HUES48 (cell line): ENCODE data around the gene ZNF697.

Experiments used
- H3K27ac ChIP-seq: one replicate; pipeline ENCODE4 v1.7.0; 2013; ENCODE audit warnings: low read depth, low read length, inconsistent platforms
- H3K27me3 ChIP-seq: 2 replicates; pipeline ENCODE4 v1.6.1; 2013; ENCODE audit warnings: mild to moderate bottlenecking, low read length; ENCODE audit not compliant: control insufficient read depth, insufficient read depth
- H3K36me3 ChIP-seq: 2 replicates; pipeline ENCODE4 v1.6.1; 2013; ENCODE audit warnings: low read length; ENCODE audit not compliant: control insufficient read depth, insufficient read depth
- H3K4me1 ChIP-seq: 2 replicates; pipeline ENCODE4 v1.6.1; 2013; ENCODE audit warnings: mild to moderate bottlenecking, low read length; ENCODE audit not compliant: control insufficient read depth, insufficient read depth
- H3K4me3 ChIP-seq: 2 replicates; pipeline ENCODE4 v1.5.1; 2013; ENCODE audit warnings: mild to moderate bottlenecking, low read depth, low read length
- H3K9ac ChIP-seq: 2 replicates; pipeline ENCODE4 v1.6.1; 2013; ENCODE audit warnings: mild to moderate bottlenecking, low read depth, low read length, moderate library complexity
- H3K9me3 ChIP-seq: 2 replicates; pipeline ENCODE4 v1.6.1; 2013; ENCODE audit warnings: low read length; ENCODE audit not compliant: control insufficient read depth, insufficient read depth

ZNF697 gene

DNA sequence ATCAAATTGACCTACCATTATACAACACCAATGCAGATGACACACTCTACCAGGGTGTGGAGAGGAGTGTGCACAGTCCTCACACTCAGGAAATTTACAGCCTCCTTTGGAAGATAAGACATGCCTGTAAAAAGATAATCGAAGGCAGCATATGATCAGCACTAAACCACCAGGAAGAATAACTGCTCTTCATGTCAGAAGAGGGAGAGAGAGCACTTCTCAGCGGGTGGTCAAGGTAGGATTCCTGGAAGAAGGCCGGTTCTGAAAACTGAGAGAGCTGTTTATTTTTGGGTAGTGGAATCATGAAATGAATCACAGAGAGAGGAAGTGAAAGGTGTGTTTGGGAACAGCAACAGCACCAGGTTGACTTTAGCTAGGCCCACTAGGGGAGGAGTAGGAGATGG lies 14.0 kb upstream of the ZNF697 start:
- Histone ChIP-seq H3K9me3 (no peaks in the 10 kb centered on the region), H3K36me3 (no peaks in the 10 kb centered on the region), H3K27ac (no peak overlapping the region), H3K9ac (no peak overlapping the region), H3K4me1 (peaks cover 29% of the 10 kb centered on the region), H3K4me3 (no peak overlapping the region), H3K27me3 (no peaks in the 10 kb centered on the region)

DNA sequence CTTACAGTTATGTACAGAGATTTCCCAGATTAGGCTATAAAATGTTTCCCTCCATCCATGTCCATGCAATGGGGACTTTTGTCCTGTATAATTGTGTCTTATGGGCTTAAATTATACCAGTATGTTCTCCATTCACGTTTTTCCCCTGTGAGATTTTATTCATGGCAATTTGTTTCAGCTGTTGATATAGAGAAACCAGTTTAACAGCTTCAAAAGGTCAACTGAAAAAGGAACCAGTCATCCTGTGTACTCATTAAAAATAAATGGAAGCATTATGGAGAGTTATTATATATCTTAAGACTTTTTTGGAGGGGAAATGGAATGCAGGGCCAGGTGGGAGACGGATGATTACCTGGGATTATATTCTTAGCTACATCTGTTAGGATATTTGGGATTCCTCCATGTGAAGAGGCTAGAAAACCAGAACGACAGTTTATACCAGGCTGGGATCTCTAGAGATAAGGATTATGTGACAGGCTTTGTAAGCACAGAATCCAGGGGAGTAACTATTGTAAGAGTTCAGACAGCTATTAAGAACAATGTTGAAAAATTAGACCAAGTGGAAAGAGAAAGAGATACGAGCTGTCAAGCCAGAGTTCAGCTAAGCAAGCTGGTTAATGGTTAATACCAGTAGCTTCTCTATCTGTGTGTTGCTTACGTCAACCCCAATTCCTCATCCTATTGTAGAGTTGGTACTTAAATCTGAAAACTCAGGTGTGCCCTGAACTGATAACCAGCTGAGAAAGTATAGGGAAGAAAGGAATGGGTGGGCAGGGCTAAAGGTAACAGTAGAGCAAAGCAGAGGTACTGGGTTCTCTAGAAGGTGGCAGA lies 12.4 kb upstream of the ZNF697 start:
- no peak overlapping the region for H3K4me3 ChIP-seq

DNA sequence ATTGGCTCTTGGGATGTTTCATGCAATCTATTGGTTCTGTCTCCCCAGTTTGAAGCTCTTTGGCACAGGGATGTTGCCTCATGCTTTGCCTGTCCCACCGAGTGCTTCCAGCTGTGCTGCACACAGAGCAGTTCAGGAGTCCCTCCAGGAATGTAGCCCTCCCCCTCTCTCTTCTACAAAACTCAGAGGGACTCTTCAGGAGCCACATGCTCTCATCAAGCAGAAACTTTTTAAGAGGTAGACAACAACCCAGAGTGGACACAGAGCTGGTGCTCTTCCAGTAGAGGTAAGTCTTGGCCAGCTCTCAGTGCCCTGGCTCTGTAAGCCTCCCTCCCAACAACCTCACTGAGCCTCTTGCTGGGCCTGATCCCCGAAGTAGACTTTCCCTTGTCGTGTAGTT lies 11.6 kb upstream of the ZNF697 start:
- H3K9ac ChIP-seq = no peak overlapping the region
- H3K4me3 ChIP-seq = no peak overlapping the region
- H3K36me3 ChIP-seq = no peaks in the 10 kb centered on the region
- no peaks in the 10 kb centered on the region for H3K27me3 ChIP-seq
- H3K27ac ChIP-seq = no peak overlapping the region
- H3K9me3 ChIP-seq = no peaks in the 10 kb centered on the region
- peaks cover 42% of the 10 kb centered on the region for H3K4me1 ChIP-seq

More for the DNA sequence above, 12.4 kb upstream of the ZNF697 start:
- Histone ChIP-seq H3K27me3 (no peaks in the 10 kb centered on the region), H3K4me1 (peaks cover 37% of the 10 kb centered on the region), H3K36me3 (no peaks in the 10 kb centered on the region), H3K9me3 (no peaks in the 10 kb centered on the region), H3K9ac (no peak overlapping the region), H3K27ac (no peak overlapping the region)

DNA sequence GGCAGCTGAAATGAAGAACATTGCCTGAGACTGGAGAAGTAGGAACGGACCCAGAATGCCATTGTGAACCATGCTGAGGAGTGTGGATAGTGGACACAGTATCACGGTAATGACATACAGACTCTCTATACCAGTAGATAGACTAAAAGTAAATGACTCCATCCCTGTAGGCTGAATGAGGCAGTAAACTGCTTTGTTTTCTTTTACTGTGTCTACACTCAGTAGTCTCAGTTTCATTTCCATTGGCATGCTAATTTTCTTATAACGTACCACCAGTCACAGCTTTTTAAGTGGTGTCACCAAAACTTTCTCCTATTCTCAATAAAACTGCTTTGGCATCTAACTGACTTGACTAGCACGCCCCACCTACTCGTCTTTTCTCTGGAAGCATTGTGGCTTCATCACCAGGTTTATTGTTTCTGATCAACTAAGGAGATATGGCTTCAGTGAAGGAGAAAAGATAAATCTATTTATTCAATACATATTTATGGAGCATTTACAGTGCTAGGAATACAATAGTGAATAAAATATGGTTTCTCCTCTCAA lies 8.4 kb upstream of the ZNF697 start:
- H3K27ac ChIP-seq = no peak overlapping the region

DNA sequence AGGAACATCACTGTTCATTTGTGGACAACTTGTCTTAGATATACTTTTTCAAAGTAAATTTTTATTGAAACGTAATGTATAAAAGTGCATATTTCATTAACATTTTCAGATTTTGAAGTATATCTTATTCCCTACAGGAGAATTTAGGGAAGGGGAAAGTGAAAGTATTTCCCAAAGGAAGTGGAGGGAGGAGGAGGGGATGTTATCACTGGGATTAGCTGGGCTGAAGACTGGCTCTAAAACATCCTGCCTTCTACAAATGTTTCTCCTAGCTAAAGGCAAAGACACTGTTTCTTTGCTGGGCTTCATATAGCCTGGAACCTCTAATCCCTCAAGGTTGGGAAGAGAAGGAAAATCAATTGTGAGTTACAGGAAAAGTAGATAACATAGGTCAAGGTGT lies 7.1 kb upstream of the ZNF697 start:
- H3K9ac ChIP-seq = no peak overlapping the region
- H3K36me3 ChIP-seq = no peaks in the 10 kb centered on the region
- H3K9me3 ChIP-seq = no peaks in the 10 kb centered on the region
- H3K4me1 ChIP-seq = peaks cover 34% of the 10 kb centered on the region
- H3K27me3 ChIP-seq = peaks cover 6% of the 10 kb centered on the region; the same call in 1 of the 2 replicates
- H3K27ac ChIP-seq = no peak overlapping the region
- no peak overlapping the region for H3K4me3 ChIP-seq

More for the DNA sequence above, 8.4 kb upstream of the ZNF697 start:
- Histone ChIP-seq H3K36me3 (no peaks in the 10 kb centered on the region), H3K4me1 (peaks cover 33% of the 10 kb centered on the region), H3K9me3 (no peaks in the 10 kb centered on the region), H3K27me3 (no peaks in the 10 kb centered on the region), H3K4me3 (no peak overlapping the region), H3K9ac (no peak overlapping the region)

DNA sequence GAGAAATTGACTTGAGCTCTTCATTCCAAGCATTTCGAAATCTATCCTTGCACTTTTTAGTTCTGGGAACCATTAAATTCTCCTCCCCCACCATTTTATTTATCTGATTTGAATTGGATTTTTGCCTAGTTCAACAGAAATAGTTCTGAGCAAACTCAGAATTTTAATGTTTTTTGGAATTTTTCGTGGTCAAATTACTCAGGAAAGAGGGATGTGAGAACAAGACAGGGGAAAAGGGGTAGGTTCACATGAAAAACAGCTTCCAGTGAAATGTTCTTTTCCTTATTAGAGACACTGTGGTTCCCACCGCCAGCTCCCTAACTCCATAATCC lies 5.7 kb upstream of the ZNF697 start:
- no peaks in the 10 kb centered on the region for H3K36me3 ChIP-seq
- no peaks in the 10 kb centered on the region for H3K9me3 ChIP-seq
- H3K9ac ChIP-seq = no peak overlapping the region
- H3K4me1 ChIP-seq = peaks cover 24% of the 10 kb centered on the region
- H3K27me3 ChIP-seq = peaks cover 10% of the 10 kb centered on the region; the same call in 1 of the 2 replicates
- H3K4me3 ChIP-seq = no peak overlapping the region
- no peak overlapping the region for H3K27ac ChIP-seq

DNA sequence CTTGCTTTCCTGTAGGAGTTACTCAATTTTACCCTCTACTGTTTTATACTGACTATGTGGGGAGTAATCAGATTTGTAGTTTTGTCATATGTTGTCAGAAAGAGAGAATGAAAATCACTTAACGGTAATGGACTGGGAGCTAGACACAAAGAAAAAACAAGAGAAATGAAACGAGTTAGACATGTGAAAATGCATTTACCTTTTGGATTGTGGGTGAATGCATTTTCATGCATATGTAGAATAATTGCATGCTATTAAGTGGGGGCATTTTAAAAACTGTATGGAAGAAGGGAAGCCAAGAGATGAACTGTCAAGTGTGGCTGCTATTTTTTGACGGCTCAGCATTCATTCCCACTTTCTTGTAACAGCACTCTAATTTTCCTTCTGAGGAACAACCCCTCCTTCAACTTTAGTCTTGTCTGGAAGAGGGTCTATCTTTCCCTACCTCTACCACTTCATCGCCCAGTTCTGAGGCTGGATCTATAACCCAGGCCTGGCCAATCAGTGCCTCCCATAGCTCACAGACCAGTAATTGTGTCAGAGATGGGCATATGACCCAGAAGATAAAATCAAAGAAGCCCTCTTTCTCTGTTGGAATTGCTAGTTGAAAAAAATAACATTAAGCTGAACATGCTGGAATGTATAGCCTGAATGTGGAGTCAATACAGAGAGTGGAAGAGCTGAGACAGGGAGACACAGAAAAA lies 5.2 kb upstream of the ZNF697 start:
- no peaks in the 10 kb centered on the region for H3K9me3 ChIP-seq
- H3K27me3 ChIP-seq = peaks cover 10% of the 10 kb centered on the region; the same call in 1 of the 2 replicates
- H3K9ac ChIP-seq = no peak overlapping the region
- H3K36me3 ChIP-seq = no peaks in the 10 kb centered on the region
- H3K27ac ChIP-seq = no peak overlapping the region
- H3K4me1 ChIP-seq = peaks cover 25% of the 10 kb centered on the region
- H3K4me3 ChIP-seq = no peak overlapping the region

DNA sequence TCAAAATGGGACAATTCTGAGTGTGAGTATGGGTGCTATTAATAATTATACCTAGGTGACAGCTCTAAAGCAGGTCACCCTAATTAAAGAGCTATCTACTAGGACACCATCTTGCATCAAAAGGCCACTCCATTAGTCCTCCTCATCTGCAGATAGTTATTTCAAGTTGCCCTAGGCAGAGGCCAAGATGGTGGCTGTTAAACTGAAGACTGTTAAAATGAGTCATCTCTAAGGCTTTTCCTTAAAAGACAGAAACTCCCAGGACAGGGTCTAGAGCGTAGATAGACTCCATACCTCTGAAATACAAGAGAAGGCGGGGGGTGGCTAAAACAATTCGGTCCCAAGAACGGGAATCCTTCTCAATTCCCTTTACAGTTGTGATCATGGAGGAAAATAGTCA lies 4.5 kb upstream of the ZNF697 start:
- H3K9me3 ChIP-seq = no peaks in the 10 kb centered on the region
- H3K4me3 ChIP-seq = no peak overlapping the region
- no peak overlapping the region for H3K27ac ChIP-seq
- H3K9ac ChIP-seq = no peak overlapping the region
- H3K36me3 ChIP-seq = no peaks in the 10 kb centered on the region
- H3K27me3 ChIP-seq = peaks cover 10% of the 10 kb centered on the region; the same call in 1 of the 2 replicates
- peaks cover 25% of the 10 kb centered on the region for H3K4me1 ChIP-seq

DNA sequence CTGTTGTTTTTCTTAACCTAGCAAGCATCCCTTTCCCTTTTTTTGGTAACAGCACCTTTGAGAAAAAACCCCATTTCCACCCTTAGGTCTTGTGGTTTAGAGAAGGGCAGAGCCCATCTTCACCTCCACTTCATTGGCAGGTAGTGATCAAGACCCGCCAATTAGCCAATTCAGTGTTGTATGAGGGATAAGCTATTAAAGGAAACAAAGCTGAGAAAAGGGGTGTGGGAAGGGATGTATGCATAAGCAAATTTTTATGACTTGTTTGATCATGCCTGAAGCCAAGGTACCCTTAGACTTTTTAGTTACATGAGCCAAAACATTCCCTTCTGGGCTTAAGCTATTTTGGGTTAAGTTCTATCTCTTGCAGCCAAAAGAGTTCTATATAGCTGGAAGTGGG lies 3.6 kb upstream of the ZNF697 start:
- Histone ChIP-seq H3K9me3 (no peaks in the 10 kb centered on the region), H3K4me3 (no peak overlapping the region), H3K27ac (no peak overlapping the region), H3K36me3 (no peaks in the 10 kb centered on the region), H3K27me3 (peaks cover 10% of the 10 kb centered on the region; the same call in 1 of the 2 replicates), H3K4me1 (peaks cover 25% of the 10 kb centered on the region), H3K9ac (no peak overlapping the region)

DNA sequence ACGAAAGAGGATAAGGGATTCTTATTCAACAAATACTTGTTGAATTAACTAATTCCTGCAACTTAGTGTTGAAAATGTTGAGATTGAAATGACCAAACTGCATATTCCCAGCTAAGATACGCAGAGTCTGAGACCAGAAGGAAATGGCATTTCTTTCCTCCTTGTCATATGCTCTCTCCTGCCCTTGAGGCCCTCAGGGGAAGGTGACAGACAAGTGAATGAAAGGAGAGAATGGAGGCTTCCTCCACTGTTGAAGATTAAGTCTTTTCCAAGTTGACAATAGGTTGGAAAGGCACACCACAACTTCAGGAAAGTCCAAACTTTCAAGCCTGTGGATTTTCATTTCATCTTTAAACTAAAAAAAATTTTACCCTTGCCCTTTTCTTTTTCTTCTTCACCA lies 3.1 kb upstream of the ZNF697 start:
- H3K36me3 ChIP-seq = no peaks in the 10 kb centered on the region
- peaks cover 25% of the 10 kb centered on the region for H3K4me1 ChIP-seq
- H3K9ac ChIP-seq = no peak overlapping the region
- no peak overlapping the region for H3K4me3 ChIP-seq
- H3K9me3 ChIP-seq = no peaks in the 10 kb centered on the region
- peaks cover 10% of the 10 kb centered on the region; the same call in 1 of the 2 replicates for H3K27me3 ChIP-seq
- H3K27ac ChIP-seq = no peak overlapping the region

DNA sequence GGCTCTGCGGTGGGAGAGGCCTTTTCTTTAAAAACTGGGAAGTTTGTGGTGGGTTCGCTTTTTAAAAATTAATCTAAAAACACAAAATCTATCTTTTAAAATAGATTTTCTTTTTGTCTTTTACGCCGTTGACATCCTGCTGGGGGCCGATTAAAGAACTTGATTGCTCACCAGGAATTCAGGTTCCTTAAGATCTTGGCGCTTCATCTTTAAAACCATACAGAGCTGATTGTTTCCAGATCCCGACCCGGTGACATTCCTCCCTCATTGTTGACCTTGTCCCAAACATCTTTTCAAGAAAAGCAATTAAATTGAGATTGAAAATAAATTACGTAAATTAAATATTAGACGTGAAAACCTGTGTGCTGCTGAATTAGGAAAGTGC lies 546 bp upstream of the ZNF697 start:
- Histone ChIP-seq H3K4me1 (peaks cover 44% of the 10 kb centered on the region), H3K27me3 (peaks cover 10% of the 10 kb centered on the region; the same call in 1 of the 2 replicates), H3K36me3 (no peaks in the 10 kb centered on the region), H3K9me3 (no peaks in the 10 kb centered on the region), H3K27ac (peak overlapping the region; percentile 93), H3K9ac (peak overlapping the region; percentile 90), H3K4me3 (peak overlapping the region; percentile 96)
